ENCODE results near the gene DOK6.

DOK6 gene

DNA sequence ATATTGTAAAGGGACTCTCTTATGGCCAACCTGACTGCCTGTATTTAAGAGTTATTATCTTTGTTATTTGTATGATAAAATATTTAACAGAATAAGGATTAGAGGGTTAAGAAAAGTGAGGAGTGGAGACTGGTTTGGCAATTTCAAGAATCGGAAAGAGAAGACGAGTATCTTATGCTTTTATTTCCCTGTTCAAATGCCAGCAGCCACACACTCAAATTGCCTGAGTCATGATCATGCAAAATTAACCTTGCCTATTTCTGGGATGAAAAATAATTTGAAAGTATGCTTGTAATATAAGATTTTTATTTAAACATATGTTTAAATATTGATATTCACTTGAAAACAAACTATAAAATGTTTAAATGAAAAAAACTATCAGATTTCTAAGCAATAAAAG lies 358.4 kb downstream of the DOK6 start:
- H3K4me1 ChIP-seq (ENCODE audit: control insufficient read depth, insufficient read depth, low read length), result peaks cover 32% of the 10 kb centered on the region
- H3K9ac ChIP-seq (ENCODE audit: low read depth, low read length), result no peak overlapping the region
- H3K4me3 ChIP-seq (ENCODE audit: low read depth, low read length), result no peak overlapping the region
- H3K27ac ChIP-seq (ENCODE audit: low read depth, low read length), result no peak overlapping the region
- no peaks in the 10 kb centered on the region for H3K9me3 ChIP-seq (ENCODE audit: control insufficient read depth, insufficient read depth, low read length)
- no peaks in the 10 kb centered on the region for H3K27me3 ChIP-seq (ENCODE audit: control insufficient read depth, insufficient read depth, low read length)
- no peaks in the 10 kb centered on the region for H3K36me3 ChIP-seq (ENCODE audit: control insufficient read depth, insufficient read depth, low read length)

GRCh38 chr18:69763002-69763401 lies 362.3 kb downstream of the DOK6 start:
- no peak overlapping the region for H3K4me3 ChIP-seq (ENCODE audit: low read depth, low read length)
- no peaks in the 10 kb centered on the region for H3K27me3 ChIP-seq (ENCODE audit: control insufficient read depth, insufficient read depth, low read length)
- H3K9ac ChIP-seq (ENCODE audit: low read depth, low read length), result no peak overlapping the region
- no peak overlapping the region for H3K27ac ChIP-seq (ENCODE audit: low read depth, low read length)
- no peaks in the 10 kb centered on the region for H3K36me3 ChIP-seq (ENCODE audit: control insufficient read depth, insufficient read depth, low read length)
- H3K9me3 ChIP-seq (ENCODE audit: control insufficient read depth, insufficient read depth, low read length), result no peaks in the 10 kb centered on the region
- peaks cover 15% of the 10 kb centered on the region for H3K4me1 ChIP-seq (ENCODE audit: control insufficient read depth, insufficient read depth, low read length)

DNA sequence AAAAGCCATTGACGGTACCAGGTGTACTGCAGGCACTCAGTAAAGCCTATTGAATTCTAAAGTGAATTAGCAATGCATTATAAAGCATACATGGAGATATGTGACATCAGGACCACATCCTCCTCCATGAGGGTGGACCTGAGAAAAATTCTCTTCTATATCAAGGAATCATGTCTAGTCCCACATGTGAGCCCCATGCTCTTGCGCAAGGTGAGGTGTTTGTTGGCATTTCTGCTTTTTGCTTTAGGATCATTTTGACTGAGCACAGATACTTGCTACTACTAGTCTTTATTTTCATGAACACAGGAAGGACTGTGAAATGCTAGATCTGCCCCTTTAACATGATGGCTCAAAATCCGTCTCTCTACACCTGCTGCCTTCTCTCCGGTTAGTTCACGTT lies 363.1 kb downstream of the DOK6 start:
- Histone ChIP-seq H3K27me3 (ENCODE audit: control insufficient read depth, insufficient read depth, low read length) (no peaks in the 10 kb centered on the region), H3K4me1 (ENCODE audit: control insufficient read depth, insufficient read depth, low read length) (peaks cover 7% of the 10 kb centered on the region; the same call in 1 of the 2 replicates), H3K36me3 (ENCODE audit: control insufficient read depth, insufficient read depth, low read length) (no peaks in the 10 kb centered on the region), H3K27ac (ENCODE audit: low read depth, low read length) (no peak overlapping the region), H3K4me3 (ENCODE audit: low read depth, low read length) (no peak overlapping the region), H3K9ac (ENCODE audit: low read depth, low read length) (no peak overlapping the region), H3K9me3 (ENCODE audit: control insufficient read depth, insufficient read depth, low read length) (no peaks in the 10 kb centered on the region)

DNA sequence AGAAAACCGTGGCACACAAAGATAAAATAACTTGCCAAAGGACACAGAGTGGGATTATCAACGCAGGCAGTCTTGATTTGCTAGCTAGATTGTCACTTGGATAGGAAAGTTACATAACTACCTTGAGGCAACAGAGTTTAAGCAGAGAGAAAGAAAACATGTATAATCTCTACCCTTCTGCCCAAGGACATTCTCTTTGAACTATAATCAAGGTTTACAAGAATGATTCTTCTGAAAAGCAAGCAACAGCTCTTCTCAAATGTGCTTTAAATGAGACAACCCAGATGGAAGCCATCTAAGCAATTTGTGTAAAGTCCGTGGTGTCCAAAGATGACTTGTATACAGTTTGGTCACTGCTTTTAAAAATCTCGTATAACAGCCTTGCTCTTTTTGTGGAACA lies 369.6 kb downstream of the DOK6 start:
- H3K4me1 ChIP-seq (ENCODE audit: control insufficient read depth, insufficient read depth, low read length), result 0 out of 2 replicates have a peak, but pooled peaks cover 4% of the 10 kb centered on the region

DNA sequence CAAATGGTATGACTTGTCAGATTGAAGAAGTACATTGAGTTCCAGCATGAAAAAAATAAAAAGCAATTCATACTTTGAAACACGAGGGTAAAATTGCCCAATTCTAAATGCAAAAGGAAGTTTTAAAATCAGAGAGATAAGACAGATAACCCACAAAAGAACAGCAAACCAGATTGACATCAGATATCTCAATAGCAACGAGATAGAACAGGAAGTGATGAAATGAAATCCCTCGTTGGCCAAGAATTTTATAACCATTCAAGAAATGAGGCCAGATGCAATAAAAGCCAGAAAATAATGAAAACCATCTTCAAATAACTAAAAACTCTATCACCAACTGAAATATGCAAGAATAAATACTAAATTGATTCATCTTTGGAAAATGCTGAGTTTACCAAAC lies 374.1 kb downstream of the DOK6 start:
- no peak overlapping the region for H3K9ac ChIP-seq (ENCODE audit: low read depth, low read length)
- H3K4me1 ChIP-seq (ENCODE audit: control insufficient read depth, insufficient read depth, low read length), result 0 out of 2 replicates have a peak, but pooled peaks cover 4% of the 10 kb centered on the region
- H3K27ac ChIP-seq (ENCODE audit: low read depth, low read length), result no peak overlapping the region
- H3K27me3 ChIP-seq (ENCODE audit: control insufficient read depth, insufficient read depth, low read length), result no peaks in the 10 kb centered on the region
- H3K4me3 ChIP-seq (ENCODE audit: low read depth, low read length), result no peak overlapping the region
- H3K36me3 ChIP-seq (ENCODE audit: control insufficient read depth, insufficient read depth, low read length), result no peaks in the 10 kb centered on the region
- H3K9me3 ChIP-seq (ENCODE audit: control insufficient read depth, insufficient read depth, low read length), result no peaks in the 10 kb centered on the region

More for the DNA sequence above, 369.6 kb downstream of the DOK6 start:
- H3K4me3 ChIP-seq (ENCODE audit: low read depth, low read length), result no peak overlapping the region
- H3K9me3 ChIP-seq (ENCODE audit: control insufficient read depth, insufficient read depth, low read length), result no peaks in the 10 kb centered on the region
- H3K9ac ChIP-seq (ENCODE audit: low read depth, low read length), result no peak overlapping the region
- no peaks in the 10 kb centered on the region for H3K36me3 ChIP-seq (ENCODE audit: control insufficient read depth, insufficient read depth, low read length)
- no peaks in the 10 kb centered on the region for H3K27me3 ChIP-seq (ENCODE audit: control insufficient read depth, insufficient read depth, low read length)
- no peak overlapping the region for H3K27ac ChIP-seq (ENCODE audit: low read depth, low read length)

- Histone ChIP-seq H3K4me3 (ENCODE audit: low read depth, low read length) (no peak overlapping the region), H3K9ac (ENCODE audit: low read depth, low read length) (no peak overlapping the region), H3K36me3 (ENCODE audit: control insufficient read depth, insufficient read depth, low read length) (no peaks in the 10 kb centered on the region), H3K27me3 (ENCODE audit: control insufficient read depth, insufficient read depth, low read length) (no peaks in the 10 kb centered on the region), H3K27ac (ENCODE audit: low read depth, low read length) (no peak overlapping the region), H3K4me1 (ENCODE audit: control insufficient read depth, insufficient read depth, low read length) (0 out of 2 replicates have a peak, but pooled peaks cover 2% of the 10 kb centered on the region), H3K9me3 (ENCODE audit: control insufficient read depth, insufficient read depth, low read length) (no peaks in the 10 kb centered on the region)
Measured at GRCh38 chr18:69777248-69777647, 376.6 kb downstream of the DOK6 start.

GRCh38 chr18:69778680-69779079 lies 378.0 kb downstream of the DOK6 start:
- Histone ChIP-seq H3K4me1 (ENCODE audit: control insufficient read depth, insufficient read depth, low read length) (no peaks in the 10 kb centered on the region), H3K27ac (ENCODE audit: low read depth, low read length) (no peak overlapping the region), H3K27me3 (ENCODE audit: control insufficient read depth, insufficient read depth, low read length) (no peaks in the 10 kb centered on the region), H3K9me3 (ENCODE audit: control insufficient read depth, insufficient read depth, low read length) (no peaks in the 10 kb centered on the region), H3K4me3 (ENCODE audit: low read depth, low read length) (no peak overlapping the region), H3K9ac (ENCODE audit: low read depth, low read length) (no peak overlapping the region), H3K36me3 (ENCODE audit: control insufficient read depth, insufficient read depth, low read length) (no peaks in the 10 kb centered on the region)

DNA sequence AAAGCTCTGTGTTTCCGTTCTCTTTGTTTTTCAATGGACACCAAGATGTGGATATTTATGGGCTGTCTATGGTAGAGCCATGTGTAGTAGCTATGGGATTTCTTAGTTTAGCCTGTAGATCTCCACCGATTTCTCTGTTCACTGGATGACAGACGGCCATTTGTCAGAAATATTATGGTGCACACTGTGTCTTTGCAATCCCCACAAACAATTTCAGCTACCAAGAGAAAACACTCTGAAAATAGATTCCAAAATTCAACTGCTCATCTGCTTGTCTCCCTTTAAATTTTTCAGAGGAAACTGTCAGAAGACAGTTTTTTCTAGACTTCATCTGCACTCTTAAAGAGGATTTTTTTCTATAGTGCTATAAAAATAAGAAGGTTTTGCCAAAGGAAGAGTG lies 380.2 kb downstream of the DOK6 start:
- Histone ChIP-seq H3K36me3 (ENCODE audit: control insufficient read depth, insufficient read depth, low read length) (no peaks in the 10 kb centered on the region), H3K27me3 (ENCODE audit: control insufficient read depth, insufficient read depth, low read length) (no peaks in the 10 kb centered on the region), H3K27ac (ENCODE audit: low read depth, low read length) (no peak overlapping the region), H3K9me3 (ENCODE audit: control insufficient read depth, insufficient read depth, low read length) (no peaks in the 10 kb centered on the region), H3K4me3 (ENCODE audit: low read depth, low read length) (no peak overlapping the region), H3K9ac (ENCODE audit: low read depth, low read length) (no peak overlapping the region), H3K4me1 (ENCODE audit: control insufficient read depth, insufficient read depth, low read length) (no peaks in the 10 kb centered on the region)

GRCh38 chr18:69784815-69785214 lies 384.1 kb downstream of the DOK6 start:
- Histone ChIP-seq H3K27me3 (ENCODE audit: control insufficient read depth, insufficient read depth, low read length) (no peaks in the 10 kb centered on the region), H3K9ac (ENCODE audit: low read depth, low read length) (no peak overlapping the region), H3K4me1 (ENCODE audit: control insufficient read depth, insufficient read depth, low read length) (peaks cover 7% of the 10 kb centered on the region; the same call in 1 of the 2 replicates), H3K9me3 (ENCODE audit: control insufficient read depth, insufficient read depth, low read length) (no peaks in the 10 kb centered on the region), H3K27ac (ENCODE audit: low read depth, low read length) (no peak overlapping the region), H3K36me3 (ENCODE audit: control insufficient read depth, insufficient read depth, low read length) (no peaks in the 10 kb centered on the region), H3K4me3 (ENCODE audit: low read depth, low read length) (no peak overlapping the region)

- Histone ChIP-seq H3K27me3 (ENCODE audit: control insufficient read depth, insufficient read depth, low read length) (no peaks in the 10 kb centered on the region), H3K9me3 (ENCODE audit: control insufficient read depth, insufficient read depth, low read length) (no peaks in the 10 kb centered on the region), H3K9ac (ENCODE audit: low read depth, low read length) (no peak overlapping the region), H3K4me3 (ENCODE audit: low read depth, low read length) (no peak overlapping the region), H3K27ac (ENCODE audit: low read depth, low read length) (no peak overlapping the region), H3K4me1 (ENCODE audit: control insufficient read depth, insufficient read depth, low read length) (peaks cover 7% of the 10 kb centered on the region; the same call in 1 of the 2 replicates), H3K36me3 (ENCODE audit: control insufficient read depth, insufficient read depth, low read length) (no peaks in the 10 kb centered on the region)
Measured at GRCh38 chr18:69785466-69785865, 384.8 kb downstream of the DOK6 start.

GRCh38 chr18:69786427-69786826 lies 385.7 kb downstream of the DOK6 start:
- Histone ChIP-seq H3K36me3 (ENCODE audit: control insufficient read depth, insufficient read depth, low read length) (no peaks in the 10 kb centered on the region), H3K9me3 (ENCODE audit: control insufficient read depth, insufficient read depth, low read length) (no peaks in the 10 kb centered on the region), H3K4me1 (ENCODE audit: control insufficient read depth, insufficient read depth, low read length) (peaks cover 7% of the 10 kb centered on the region; the same call in 1 of the 2 replicates), H3K27ac (ENCODE audit: low read depth, low read length) (no peak overlapping the region), H3K9ac (ENCODE audit: low read depth, low read length) (no peak overlapping the region), H3K27me3 (ENCODE audit: control insufficient read depth, insufficient read depth, low read length) (no peaks in the 10 kb centered on the region), H3K4me3 (ENCODE audit: low read depth, low read length) (no peak overlapping the region)
